KMS-11 (cell line): ENCODE measurements around the gene PHOX2A.
"Not testable (repeated sequence)": the region's sequence is repeated elsewhere in the genome, so short reads cannot be mapped to it uniquely, and the experiment has no call there.

Source experiments
- H2AFZ ChIP-seq: fragments of 200-600 bp; sonication (generic); 2 replicates; pipeline ENCODE4 v1.6.1; 2016; ENCODE audit warnings: antibody characterized with exemption, mixed run types, low read depth
- H3K27ac ChIP-seq: fragments of 200-600 bp; sonication (generic); 2 replicates; pipeline ENCODE4 v1.6.1; 2016; ENCODE audit warnings: mild to moderate bottlenecking, mixed run types
- H3K27me3 ChIP-seq: fragments of 200-600 bp; sonication (generic); 2 replicates; pipeline ENCODE4 v1.6.1; 2017; ENCODE audit warnings: mild to moderate bottlenecking, low read depth, mixed run types, moderate library complexity; ENCODE audit not compliant: insufficient read depth
- H3K36me3 ChIP-seq: fragments of 200-600 bp; sonication (generic); 2 replicates; pipeline ENCODE4 v1.6.1; 2017; ENCODE audit warnings: mild to moderate bottlenecking, mixed run types; ENCODE audit not compliant: insufficient read depth
- H3K4me1 ChIP-seq: fragments of 200-600 bp; sonication (generic); 2 replicates; pipeline ENCODE4 v1.6.1; 2016; ENCODE audit warnings: mild to moderate bottlenecking, low read depth, mixed run types; ENCODE audit not compliant: poor library complexity, severe bottlenecking
- H3K4me2 ChIP-seq: fragments of 200-600 bp; sonication (generic); 2 replicates; pipeline ENCODE4 v1.7.0; 2016; ENCODE audit warnings: mild to moderate bottlenecking, mixed run types
- H3K4me3 ChIP-seq: fragments of 200-600 bp; sonication (generic); IDR thresholded peaks from 2 replicates; pipeline ENCODE4 v1.6.1; 2017; ENCODE audit warnings: low read depth, low read length, mixed read lengths; ENCODE audit not compliant: insufficient read depth
- H3K79me2 ChIP-seq: fragments of 200-600 bp; sonication (generic); 2 replicates; pipeline ENCODE4 v1.6.1; 2016; ENCODE audit warnings: low read depth, mixed run types; ENCODE audit not compliant: insufficient read depth
- H3K9ac ChIP-seq: fragments of 200-600 bp; sonication (generic); 2 replicates; pipeline ENCODE4 v1.6.1; 2016; ENCODE audit warnings: mild to moderate bottlenecking, mixed run types
- H4K20me1 ChIP-seq: fragments of 200-600 bp; sonication (generic); 2 replicates; pipeline ENCODE4 v1.6.1; 2016; ENCODE audit warnings: mild to moderate bottlenecking, mixed run types; ENCODE audit not compliant: insufficient read depth
- TF ChIP-seq, protein P1 (sequence below): fragments of 200-600 bp; sonication (generic); conservative IDR thresholded peaks from 2 replicates; pipeline ENCODE4 v1.6.1; 2017; ENCODE audit warnings: low read depth, mild to moderate bottlenecking, antibody characterized with exemption, low read length, moderate library complexity, mixed read lengths

Gene PHOX2A

GRCh38 chr11:72244060-72244360 lies at the start of gene PHOX2A:
Gene PHOX2A, minus strand, starts transcription at chr11:72244176. Its CDS starts 172 bp downstream, at chr11:72244004.
- Histone ChIP-seq H3K27ac (no peak within 1 kb of the TSS), H3K79me2 (no peaks in the 10 kb centered on the region), H3K27me3 (no peaks in the 10 kb centered on the region), H3K4me2 (no peak within 1 kb of the TSS), H3K36me3 (no peaks in the 10 kb centered on the region), H3K4me1 (no peaks in the 10 kb centered on the region), H3K4me3 (no peak within 1 kb of the TSS), H3K9ac (no peak within 1 kb of the TSS), H2AFZ (no peak within 1 kb of the TSS), H4K20me1 (no peaks in the 10 kb centered on the region)
- TF ChIP-seq, protein P1, sequence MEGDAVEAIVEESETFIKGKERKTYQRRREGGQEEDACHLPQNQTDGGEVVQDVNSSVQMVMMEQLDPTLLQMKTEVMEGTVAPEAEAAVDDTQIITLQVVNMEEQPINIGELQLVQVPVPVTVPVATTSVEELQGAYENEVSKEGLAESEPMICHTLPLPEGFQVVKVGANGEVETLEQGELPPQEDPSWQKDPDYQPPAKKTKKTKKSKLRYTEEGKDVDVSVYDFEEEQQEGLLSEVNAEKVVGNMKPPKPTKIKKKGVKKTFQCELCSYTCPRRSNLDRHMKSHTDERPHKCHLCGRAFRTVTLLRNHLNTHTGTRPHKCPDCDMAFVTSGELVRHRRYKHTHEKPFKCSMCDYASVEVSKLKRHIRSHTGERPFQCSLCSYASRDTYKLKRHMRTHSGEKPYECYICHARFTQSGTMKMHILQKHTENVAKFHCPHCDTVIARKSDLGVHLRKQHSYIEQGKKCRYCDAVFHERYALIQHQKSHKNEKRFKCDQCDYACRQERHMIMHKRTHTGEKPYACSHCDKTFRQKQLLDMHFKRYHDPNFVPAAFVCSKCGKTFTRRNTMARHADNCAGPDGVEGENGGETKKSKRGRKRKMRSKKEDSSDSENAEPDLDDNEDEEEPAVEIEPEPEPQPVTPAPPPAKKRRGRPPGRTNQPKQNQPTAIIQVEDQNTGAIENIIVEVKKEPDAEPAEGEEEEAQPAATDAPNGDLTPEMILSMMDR, result no peak

GRCh38 chr11:72293391-72293790 lies 49.4 kb upstream of the PHOX2A start:
- Histone ChIP-seq H3K79me2 (no peaks in the 10 kb centered on the region), H3K27ac (no peak overlapping the region), H2AFZ (no peak overlapping the region), H3K9ac (no peak overlapping the region), H3K4me3 (no peak overlapping the region), H3K27me3 (no peaks in the 10 kb centered on the region), H3K36me3 (no peaks in the 10 kb centered on the region), H3K4me1 (no peaks in the 10 kb centered on the region), H3K4me2 (no peak overlapping the region), H4K20me1 (no peaks in the 10 kb centered on the region)
- TF ChIP-seq, protein P1, result no peak

GRCh38 chr11:72292106-72292785 lies 48.3 kb upstream of the PHOX2A start:
- H2AFZ ChIP-seq, result no peak overlapping the region
- H4K20me1 ChIP-seq, result no peaks in the 10 kb centered on the region
- no peaks in the 10 kb centered on the region for H3K79me2 ChIP-seq
- H3K36me3 ChIP-seq, result no peaks in the 10 kb centered on the region
- no peak overlapping the region for H3K4me3 ChIP-seq
- no peaks in the 10 kb centered on the region for H3K4me1 ChIP-seq
- H3K27ac ChIP-seq, result no peak overlapping the region
- TF ChIP-seq, protein P1, result no peak
- no peak overlapping the region for H3K9ac ChIP-seq
- H3K4me2 ChIP-seq, result no peak overlapping the region
- no peaks in the 10 kb centered on the region for H3K27me3 ChIP-seq

DNA sequence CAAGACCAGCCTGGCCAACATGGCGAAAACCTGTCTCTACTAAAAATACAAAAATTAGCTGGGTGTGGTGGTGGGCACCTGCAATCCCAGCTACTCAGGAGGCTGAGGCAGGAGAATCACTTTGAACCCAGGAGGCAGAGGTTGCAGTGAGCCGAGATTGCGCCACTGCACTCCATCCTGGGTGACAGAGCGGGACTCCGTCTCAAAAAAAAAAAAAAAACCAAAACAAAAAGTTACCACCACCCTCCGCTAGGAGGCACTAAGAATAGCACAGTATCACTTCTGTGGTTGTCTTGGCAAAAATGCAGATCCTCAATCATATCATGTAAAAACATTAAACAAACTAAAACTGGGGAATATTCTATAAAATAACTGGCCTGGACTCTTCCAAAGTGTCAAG lies 46.8 kb upstream of the PHOX2A start:
- not testable (repeated sequence) for H2AFZ ChIP-seq, H3K27ac ChIP-seq, H3K9ac ChIP-seq, H3K4me2 ChIP-seq, H3K4me1 ChIP-seq, H3K27me3 ChIP-seq, H3K79me2 ChIP-seq, H4K20me1 ChIP-seq, H3K4me3 ChIP-seq, H3K36me3 ChIP-seq
- TF ChIP-seq, protein P1, result peak; percentile 36; the same call in 1 of the 2 replicates
